GM23338 (cell line): ENCODE data around the gene AHDC1. TPM values are rescaled to one million over a fixed set of nuclear protein-coding genes. Genes with fewer than 3 reads are reported as not detected.
A peak's percentile ranks its signal among the peaks of the same experiment; 100 is the strongest.

Source experiments
- ATAC-seq: fragments of 200-7000 bp; cut with Tn5 transposase; 3 replicates; pipeline ENCODE4 v1.9.1; 2020
- DNase-seq: peaks from one replicate; pipeline ENCODE4 v3.0.0-alpha.2; 2015; ENCODE audit warnings: low spot score
- H2AFZ ChIP-seq: fragments of 200-600 bp; sonication (generic); 2 replicates; pipeline ENCODE4 v1.8.0; 2016; ENCODE audit warnings: antibody characterized with exemption, mild to moderate bottlenecking, moderate library complexity
- H3F3A ChIP-seq: fragments of 200-600 bp; sonication (generic); replicated peaks from 2 replicates; pipeline ENCODE4 v1.8.0; 2017; ENCODE audit warnings: antibody characterized with exemption, mixed run types, low read depth
- H3K27ac ChIP-seq: fragments of 200-600 bp; sonication (generic); 2 replicates; pipeline ENCODE4 v1.6.1; 2016; ENCODE audit warnings: low read depth
- H3K27me3 ChIP-seq: fragments of 200-600 bp; sonication (generic); 2 replicates; pipeline ENCODE4 v1.8.0; 2016; ENCODE audit warnings: mild to moderate bottlenecking, mixed run types, moderate library complexity; ENCODE audit not compliant: insufficient read depth
- H3K36me3 ChIP-seq: fragments of 200-600 bp; sonication (generic); 2 replicates; pipeline ENCODE4 v1.8.0; 2016; ENCODE audit warnings: mild to moderate bottlenecking; ENCODE audit not compliant: insufficient read depth
- H3K4me1 ChIP-seq: fragments of 200-600 bp; sonication (generic); 2 replicates; pipeline ENCODE4 v1.8.0; 2016; ENCODE audit warnings: mild to moderate bottlenecking, moderate library complexity; ENCODE audit not compliant: insufficient read depth
- H3K4me2 ChIP-seq: fragments of 200-600 bp; sonication (generic); 2 replicates; pipeline ENCODE4 v1.7.1; 2017; ENCODE audit warnings: mixed run types
- H3K4me3 ChIP-seq: fragments of 200-600 bp; sonication (generic); 2 replicates; pipeline ENCODE4 v1.6.1; 2016; ENCODE audit warnings: mixed run types
- H3K79me2 ChIP-seq: fragments of 200-600 bp; sonication (generic); replicated peaks from 2 replicates; pipeline ENCODE4 v1.8.0; 2017; ENCODE audit warnings: mild to moderate bottlenecking; ENCODE audit not compliant: insufficient read depth
- H3K9me2 ChIP-seq: fragments of 200-600 bp; sonication (generic); 2 replicates; pipeline ENCODE4 v1.8.0; 2017; ENCODE audit not compliant: insufficient read depth
- H4K20me1 ChIP-seq: fragments of 200-600 bp; sonication (generic); replicated peaks from 2 replicates; pipeline ENCODE4 v1.8.0; 2017; ENCODE audit warnings: mild to moderate bottlenecking; ENCODE audit not compliant: insufficient read depth
- H3K27ac Mint-ChIP-seq: 2 replicates; pipeline ENCODE4 v1.8.0; 2020; ENCODE audit warnings: inconsistent platforms, mild to moderate bottlenecking, moderate library complexity, mixed read lengths
- H3K27me3 Mint-ChIP-seq: 3 replicates; pipeline ENCODE4 v1.8.0; 2022; ENCODE audit warnings: low read depth, mild to moderate bottlenecking, moderate library complexity, mixed read lengths, inconsistent platforms; ENCODE audit not compliant: insufficient read depth, poor library complexity
- H3K36me3 Mint-ChIP-seq: 3 replicates; pipeline ENCODE4 v1.8.0; 2021; ENCODE audit warnings: low read depth, mild to moderate bottlenecking, inconsistent platforms, moderate library complexity, mixed read lengths
- H3K4me1 Mint-ChIP-seq: 3 replicates; pipeline ENCODE4 v1.8.0; 2020; ENCODE audit warnings: mild to moderate bottlenecking, inconsistent platforms, mixed read lengths
- H3K4me3 Mint-ChIP-seq: 3 replicates; pipeline ENCODE4 v1.8.0; 2021; ENCODE audit warnings: moderate library complexity, mild to moderate bottlenecking, inconsistent platforms, mixed read lengths
- H3K9me3 Mint-ChIP-seq: 3 replicates; pipeline ENCODE4 v1.8.0; 2020; ENCODE audit warnings: moderate library complexity, mild to moderate bottlenecking, inconsistent platforms, mixed read lengths
- CREB1 ChIP-seq: fragments of 250-450 bp; sonication (Bioruptor Pico); IDR thresholded peaks from 2 replicates; pipeline ENCODE4 v1.5.0; 2020; ENCODE audit warnings: low read depth, mild to moderate bottlenecking, moderate library complexity
- EZH2 ChIP-seq: fragments of 200-600 bp; sonication (generic); IDR thresholded peaks from one replicate; pipeline ENCODE4 v1.8.0; 2017; ENCODE audit warnings: antibody characterized with exemption, mild to moderate bottlenecking, low read depth; ENCODE audit not compliant: unreplicated experiment
- EZH2phosphoT487 ChIP-seq: fragments of 200-600 bp; sonication (generic); IDR thresholded peaks from one replicate; pipeline ENCODE4 v1.8.1; 2018; ENCODE audit warnings: antibody characterized with exemption; ENCODE audit not compliant: unreplicated experiment
- JUNB ChIP-seq: IDR thresholded peaks from one replicate; pipeline ENCODE4 v1.6.1; 2016; ENCODE audit warnings: antibody characterized with exemption; ENCODE audit not compliant: unreplicated experiment
- NANOG ChIP-seq: IDR thresholded peaks from 2 replicates; pipeline ENCODE4 v1.6.1; 2016; ENCODE audit warnings: antibody characterized with exemption, borderline replicate concordance
- POLR2AphosphoS5 ChIP-seq: IDR thresholded peaks from 2 replicates; pipeline ENCODE4 v1.6.1; 2016; ENCODE audit warnings: antibody characterized with exemption, low read depth
- STAT1 ChIP-seq: IDR thresholded peaks from one replicate; pipeline ENCODE4 v1.6.1; 2016; ENCODE audit warnings: antibody characterized with exemption; ENCODE audit not compliant: unreplicated experiment
- ZNF114 ChIP-seq: fragments of 250-450 bp; sonication (Bioruptor Pico); IDR thresholded peaks from 2 replicates; pipeline ENCODE4 v1.5.0; 2020; ENCODE audit warnings: mild to moderate bottlenecking, moderate library complexity
- ZNF331 ChIP-seq: fragments of 250-450 bp; sonication (Bioruptor Pico); IDR thresholded peaks from 2 replicates; pipeline ENCODE4 v1.5.0; 2020; ENCODE audit warnings: low read depth, mild to moderate bottlenecking, moderate library complexity
- polyA plus RNA-seq: library from polyadenylated mRNA; unstranded; fragments of >200 nt; fragmentation: Nextera tagmentation; extraction: Ambion mirVana; gene quantifications from 2 replicates; pipeline ENCODE4 v1.2.1, GENCODE V29; 2016
- total RNA-seq: library from RNA; depleted of rRNA; stranded (reverse); fragments of >200 nt; shearing (Covaris generic); gene quantifications from 2 replicates; pipeline ENCODE4 v1.2.3, GENCODE V29; 2014
- TF ChIP-seq, protein P1 (sequence below): IDR thresholded peaks from one replicate; pipeline ENCODE4 v1.6.1; 2018; ENCODE audit warnings: antibody characterized with exemption; ENCODE audit not compliant: unreplicated experiment
- TF ChIP-seq, protein P2 (sequence below): IDR thresholded peaks from 2 replicates; pipeline ENCODE4 v1.6.1; 2016; ENCODE audit warnings: antibody characterized with exemption
- TF ChIP-seq, protein P3 (sequence below): fragments of 250-450 bp; sonication (Bioruptor Pico); IDR thresholded peaks from 2 replicates; pipeline ENCODE4 v1.5.0; 2020; ENCODE audit warnings: mild to moderate bottlenecking, moderate library complexity
- TF ChIP-seq, protein P4 (sequence below), 2 experiments: fragments of 200-600 bp in 1 of 2; sonication (generic) in 1 of 2; conservative IDR thresholded peaks; 2 replicates each; pipeline versions ENCODE4 v1.5.1 to v1.6.1; 2016 to 2017; ENCODE audit warnings: antibody characterized with exemption in 2 of 2, low read depth in 2 of 2, mild to moderate bottlenecking in 2 of 2, moderate library complexity in 1 of 2

The AHDC1 gene
- total and polyA plus RNA-seq, 2 experiments from 2014 or later: 8.3 to 22.2 TPM

DNA sequence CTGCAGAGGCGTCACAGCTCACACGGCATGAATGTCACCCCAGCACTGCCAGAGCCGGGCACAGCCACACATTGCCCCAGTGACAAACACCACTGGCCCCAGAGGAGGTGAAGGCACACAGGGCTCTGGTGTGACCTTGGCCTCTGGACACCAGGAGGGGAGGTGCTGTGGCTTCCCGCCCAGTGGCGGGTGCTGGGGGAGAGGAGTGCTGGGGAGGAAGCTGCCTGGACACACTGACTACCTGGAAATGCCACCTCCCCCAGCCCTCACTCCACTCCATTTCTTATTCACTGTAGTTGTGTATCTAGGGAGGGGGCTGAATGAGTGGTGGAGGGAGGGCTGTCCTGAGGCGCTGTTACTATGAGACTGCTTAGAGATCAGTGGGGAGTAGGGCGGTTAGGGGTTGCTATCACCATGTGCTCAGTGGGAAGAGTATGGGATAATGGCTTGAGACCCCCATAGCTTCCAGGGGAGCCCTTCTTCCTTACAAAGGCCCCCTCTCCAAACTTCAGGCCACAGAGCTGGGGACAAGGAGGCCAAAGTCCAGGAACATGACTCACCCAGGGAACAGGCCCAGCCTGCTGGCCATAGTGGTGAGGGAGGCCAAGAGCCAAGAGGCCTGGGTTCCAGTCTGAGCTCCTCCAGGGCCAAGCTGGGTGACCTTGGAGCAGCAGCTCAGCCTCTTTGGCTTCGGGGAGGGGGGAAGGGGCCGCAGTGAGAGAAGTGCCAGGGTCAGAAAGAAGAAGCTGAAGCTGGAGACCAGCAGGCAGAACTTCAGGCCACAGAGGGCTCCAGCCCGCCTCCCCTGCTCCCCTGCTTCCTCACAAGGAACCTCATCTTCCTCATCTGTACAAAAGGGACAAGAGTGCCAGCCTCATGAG lies 40.1 kb downstream of the AHDC1 start:
- Histone ChIP-seq H3K79me2 (peaks cover 7% of the 10 kb centered on the region), H3K4me1 (peaks cover 64% of the 10 kb centered on the region), H3K4me2 (no peak overlapping the region), H2AFZ (no peak overlapping the region), H3K4me3 (no peak overlapping the region), H3K9me2 (no peaks in the 10 kb centered on the region), H4K20me1 (peaks cover 7% of the 10 kb centered on the region), H3K36me3 (no peaks in the 10 kb centered on the region), H3K27me3 (no peaks in the 10 kb centered on the region), H3K27ac (no peak overlapping the region), H3F3A (peaks cover 14% of the 10 kb centered on the region; the same call in 1 of the 2 replicates)
- Mint-ChIP-seq H3K4me1 (peaks cover 83% of the 10 kb centered on the region), H3K4me3 (no peak overlapping the region), H3K27ac (peak overlapping the region; percentile 83; the same call in 1 of the 2 replicates), H3K27me3 (peaks cover 37% of the 10 kb centered on the region), H3K36me3 (no peaks in the 10 kb centered on the region; the same call in 2 of the 3 replicates), H3K9me3 (no peaks in the 10 kb centered on the region)
- TF ChIP-seq, protein P1, sequence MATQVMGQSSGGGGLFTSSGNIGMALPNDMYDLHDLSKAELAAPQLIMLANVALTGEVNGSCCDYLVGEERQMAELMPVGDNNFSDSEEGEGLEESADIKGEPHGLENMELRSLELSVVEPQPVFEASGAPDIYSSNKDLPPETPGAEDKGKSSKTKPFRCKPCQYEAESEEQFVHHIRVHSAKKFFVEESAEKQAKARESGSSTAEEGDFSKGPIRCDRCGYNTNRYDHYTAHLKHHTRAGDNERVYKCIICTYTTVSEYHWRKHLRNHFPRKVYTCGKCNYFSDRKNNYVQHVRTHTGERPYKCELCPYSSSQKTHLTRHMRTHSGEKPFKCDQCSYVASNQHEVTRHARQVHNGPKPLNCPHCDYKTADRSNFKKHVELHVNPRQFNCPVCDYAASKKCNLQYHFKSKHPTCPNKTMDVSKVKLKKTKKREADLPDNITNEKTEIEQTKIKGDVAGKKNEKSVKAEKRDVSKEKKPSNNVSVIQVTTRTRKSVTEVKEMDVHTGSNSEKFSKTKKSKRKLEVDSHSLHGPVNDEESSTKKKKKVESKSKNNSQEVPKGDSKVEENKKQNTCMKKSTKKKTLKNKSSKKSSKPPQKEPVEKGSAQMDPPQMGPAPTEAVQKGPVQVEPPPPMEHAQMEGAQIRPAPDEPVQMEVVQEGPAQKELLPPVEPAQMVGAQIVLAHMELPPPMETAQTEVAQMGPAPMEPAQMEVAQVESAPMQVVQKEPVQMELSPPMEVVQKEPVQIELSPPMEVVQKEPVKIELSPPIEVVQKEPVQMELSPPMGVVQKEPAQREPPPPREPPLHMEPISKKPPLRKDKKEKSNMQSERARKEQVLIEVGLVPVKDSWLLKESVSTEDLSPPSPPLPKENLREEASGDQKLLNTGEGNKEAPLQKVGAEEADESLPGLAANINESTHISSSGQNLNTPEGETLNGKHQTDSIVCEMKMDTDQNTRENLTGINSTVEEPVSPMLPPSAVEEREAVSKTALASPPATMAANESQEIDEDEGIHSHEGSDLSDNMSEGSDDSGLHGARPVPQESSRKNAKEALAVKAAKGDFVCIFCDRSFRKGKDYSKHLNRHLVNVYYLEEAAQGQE: no peak
- TF ChIP-seq, protein P2, sequence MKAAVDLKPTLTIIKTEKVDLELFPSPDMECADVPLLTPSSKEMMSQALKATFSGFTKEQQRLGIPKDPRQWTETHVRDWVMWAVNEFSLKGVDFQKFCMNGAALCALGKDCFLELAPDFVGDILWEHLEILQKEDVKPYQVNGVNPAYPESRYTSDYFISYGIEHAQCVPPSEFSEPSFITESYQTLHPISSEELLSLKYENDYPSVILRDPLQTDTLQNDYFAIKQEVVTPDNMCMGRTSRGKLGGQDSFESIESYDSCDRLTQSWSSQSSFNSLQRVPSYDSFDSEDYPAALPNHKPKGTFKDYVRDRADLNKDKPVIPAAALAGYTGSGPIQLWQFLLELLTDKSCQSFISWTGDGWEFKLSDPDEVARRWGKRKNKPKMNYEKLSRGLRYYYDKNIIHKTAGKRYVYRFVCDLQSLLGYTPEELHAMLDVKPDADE: no peak
- TF ChIP-seq NANOG: no peak
- TF ChIP-seq, protein P3, sequence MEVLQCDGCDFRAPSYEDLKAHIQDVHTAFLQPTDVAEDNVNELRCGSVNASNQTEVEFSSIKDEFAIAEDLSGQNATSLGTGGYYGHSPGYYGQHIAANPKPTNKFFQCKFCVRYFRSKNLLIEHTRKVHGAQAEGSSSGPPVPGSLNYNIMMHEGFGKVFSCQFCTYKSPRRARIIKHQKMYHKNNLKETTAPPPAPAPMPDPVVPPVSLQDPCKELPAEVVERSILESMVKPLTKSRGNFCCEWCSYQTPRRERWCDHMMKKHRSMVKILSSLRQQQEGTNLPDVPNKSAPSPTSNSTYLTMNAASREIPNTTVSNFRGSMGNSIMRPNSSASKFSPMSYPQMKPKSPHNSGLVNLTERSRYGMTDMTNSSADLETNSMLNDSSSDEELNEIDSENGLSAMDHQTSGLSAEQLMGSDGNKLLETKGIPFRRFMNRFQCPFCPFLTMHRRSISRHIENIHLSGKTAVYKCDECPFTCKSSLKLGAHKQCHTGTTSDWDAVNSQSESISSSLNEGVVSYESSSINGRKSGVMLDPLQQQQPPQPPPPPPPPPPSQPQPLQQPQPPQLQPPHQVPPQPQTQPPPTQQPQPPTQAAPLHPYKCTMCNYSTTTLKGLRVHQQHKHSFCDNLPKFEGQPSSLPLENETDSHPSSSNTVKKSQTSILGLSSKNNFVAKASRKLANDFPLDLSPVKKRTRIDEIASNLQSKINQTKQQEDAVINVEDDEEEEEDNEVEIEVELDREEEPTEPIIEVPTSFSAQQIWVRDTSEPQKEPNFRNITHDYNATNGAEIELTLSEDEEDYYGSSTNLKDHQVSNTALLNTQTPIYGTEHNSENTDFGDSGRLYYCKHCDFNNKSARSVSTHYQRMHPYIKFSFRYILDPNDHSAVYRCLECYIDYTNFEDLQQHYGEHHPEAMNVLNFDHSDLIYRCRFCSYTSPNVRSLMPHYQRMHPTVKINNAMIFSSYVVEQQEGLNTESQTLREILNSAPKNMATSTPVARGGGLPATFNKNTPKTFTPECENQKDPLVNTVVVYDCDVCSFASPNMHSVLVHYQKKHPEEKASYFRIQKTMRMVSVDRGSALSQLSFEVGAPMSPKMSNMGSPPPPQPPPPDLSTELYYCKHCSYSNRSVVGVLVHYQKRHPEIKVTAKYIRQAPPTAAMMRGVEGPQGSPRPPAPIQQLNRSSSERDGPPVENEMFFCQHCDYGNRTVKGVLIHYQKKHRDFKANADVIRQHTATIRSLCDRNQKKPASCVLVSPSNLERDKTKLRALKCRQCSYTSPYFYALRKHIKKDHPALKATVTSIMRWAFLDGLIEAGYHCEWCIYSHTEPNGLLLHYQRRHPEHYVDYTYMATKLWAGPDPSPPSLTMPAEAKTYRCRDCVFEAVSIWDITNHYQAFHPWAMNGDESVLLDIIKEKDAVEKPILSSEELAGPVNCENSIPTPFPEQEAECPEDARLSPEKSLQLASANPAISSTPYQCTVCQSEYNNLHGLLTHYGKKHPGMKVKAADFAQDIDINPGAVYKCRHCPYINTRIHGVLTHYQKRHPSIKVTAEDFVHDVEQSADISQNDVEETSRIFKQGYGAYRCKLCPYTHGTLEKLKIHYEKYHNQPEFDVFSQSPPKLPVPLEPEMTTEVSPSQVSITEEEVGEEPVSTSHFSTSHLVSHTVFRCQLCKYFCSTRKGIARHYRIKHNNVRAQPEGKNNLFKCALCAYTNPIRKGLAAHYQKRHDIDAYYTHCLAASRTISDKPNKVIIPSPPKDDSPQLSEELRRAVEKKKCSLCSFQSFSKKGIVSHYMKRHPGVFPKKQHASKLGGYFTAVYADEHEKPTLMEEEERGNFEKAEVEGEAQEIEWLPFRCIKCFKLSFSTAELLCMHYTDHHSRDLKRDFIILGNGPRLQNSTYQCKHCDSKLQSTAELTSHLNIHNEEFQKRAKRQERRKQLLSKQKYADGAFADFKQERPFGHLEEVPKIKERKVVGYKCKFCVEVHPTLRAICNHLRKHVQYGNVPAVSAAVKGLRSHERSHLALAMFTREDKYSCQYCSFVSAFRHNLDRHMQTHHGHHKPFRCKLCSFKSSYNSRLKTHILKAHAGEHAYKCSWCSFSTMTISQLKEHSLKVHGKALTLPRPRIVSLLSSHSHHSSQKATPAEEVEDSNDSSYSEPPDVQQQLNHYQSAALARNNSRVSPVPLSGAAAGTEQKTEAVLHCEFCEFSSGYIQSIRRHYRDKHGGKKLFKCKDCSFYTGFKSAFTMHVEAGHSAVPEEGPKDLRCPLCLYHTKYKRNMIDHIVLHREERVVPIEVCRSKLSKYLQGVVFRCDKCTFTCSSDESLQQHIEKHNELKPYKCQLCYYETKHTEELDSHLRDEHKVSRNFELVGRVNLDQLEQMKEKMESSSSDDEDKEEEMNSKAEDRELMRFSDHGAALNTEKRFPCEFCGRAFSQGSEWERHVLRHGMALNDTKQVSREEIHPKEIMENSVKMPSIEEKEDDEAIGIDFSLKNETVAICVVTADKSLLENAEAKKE (CRISPR knock-in tag): no peak
- no peak for TF ChIP-seq ZNF331 (CRISPR knock-in tag)
- TF ChIP-seq JUNB: no peak
- TF ChIP-seq POLR2AphosphoS5: no peak
- TF ChIP-seq, protein P4, sequence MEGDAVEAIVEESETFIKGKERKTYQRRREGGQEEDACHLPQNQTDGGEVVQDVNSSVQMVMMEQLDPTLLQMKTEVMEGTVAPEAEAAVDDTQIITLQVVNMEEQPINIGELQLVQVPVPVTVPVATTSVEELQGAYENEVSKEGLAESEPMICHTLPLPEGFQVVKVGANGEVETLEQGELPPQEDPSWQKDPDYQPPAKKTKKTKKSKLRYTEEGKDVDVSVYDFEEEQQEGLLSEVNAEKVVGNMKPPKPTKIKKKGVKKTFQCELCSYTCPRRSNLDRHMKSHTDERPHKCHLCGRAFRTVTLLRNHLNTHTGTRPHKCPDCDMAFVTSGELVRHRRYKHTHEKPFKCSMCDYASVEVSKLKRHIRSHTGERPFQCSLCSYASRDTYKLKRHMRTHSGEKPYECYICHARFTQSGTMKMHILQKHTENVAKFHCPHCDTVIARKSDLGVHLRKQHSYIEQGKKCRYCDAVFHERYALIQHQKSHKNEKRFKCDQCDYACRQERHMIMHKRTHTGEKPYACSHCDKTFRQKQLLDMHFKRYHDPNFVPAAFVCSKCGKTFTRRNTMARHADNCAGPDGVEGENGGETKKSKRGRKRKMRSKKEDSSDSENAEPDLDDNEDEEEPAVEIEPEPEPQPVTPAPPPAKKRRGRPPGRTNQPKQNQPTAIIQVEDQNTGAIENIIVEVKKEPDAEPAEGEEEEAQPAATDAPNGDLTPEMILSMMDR (conservative IDR thresholded peaks at IDR 0.05; ENCODE audit: low read depth in 2 of 2): no peak
- TF ChIP-seq ZNF114 (CRISPR knock-in tag): no peak
- TF ChIP-seq EZH2phosphoT487: no peak
- no peak for TF ChIP-seq EZH2
- no peak for TF ChIP-seq CREB1 (CRISPR knock-in tag)
- no peak for TF ChIP-seq STAT1
- DNase-seq (no peak), ATAC-seq (no peak)
